ENCODE data around the gene CBX7. TPM values are rescaled to one million over a fixed set of nuclear protein-coding genes. Genes with fewer than 3 reads are reported as not detected.
"Not testable (repeated sequence)": the region's sequence is repeated elsewhere in the genome, so short reads cannot be mapped to it uniquely, and the experiment has no call there.

CBX7 gene
- total RNA-seq, 1 donor from 2014 or later: 13.2 TPM

- TF ChIP-seq CTCF (IDR thresholded peaks at IDR 0.05; ENCODE audit: unreplicated experiment): no peak
- no peaks in the 10 kb centered on the region for H3K27me3 Mint-ChIP-seq (ENCODE audit: low read depth)
- peaks cover 38% of the 10 kb centered on the region for H3K4me1 Mint-ChIP-seq
- no peak for DNase-seq (ENCODE audit: low spot score in 2 of 2, unreplicated experiment in 2 of 2)
- H3K9me3 Mint-ChIP-seq: no peaks in the 10 kb centered on the region
- H3K36me3 Mint-ChIP-seq: no peaks in the 10 kb centered on the region
- peak overlapping the region; percentile 99 for H3K27ac Mint-ChIP-seq
- H3K4me3 Mint-ChIP-seq: no peak overlapping the region
Measured at GRCh38 chr22:39173050-39173706, 20.7 kb upstream of the CBX7 start.

GRCh38 chr22:39172265-39173049 lies 20.0 kb upstream of the CBX7 start:
- not testable (repeated sequence) for H3K4me3 Mint-ChIP-seq; H3K9me3 Mint-ChIP-seq; DNase-seq (ENCODE audit: low spot score in 2 of 2, unreplicated experiment in 2 of 2); H3K36me3 Mint-ChIP-seq; H3K27me3 Mint-ChIP-seq (ENCODE audit: low read depth)
- Mint-ChIP-seq H3K4me1 (peaks cover 38% of the 10 kb centered on the region), H3K27ac (peak overlapping the region; percentile 99)

- no peak for TF ChIP-seq CTCF (IDR thresholded peaks at IDR 0.05; ENCODE audit: unreplicated experiment)
- H3K4me1 Mint-ChIP-seq: peaks cover 38% of the 10 kb centered on the region
- H3K36me3 Mint-ChIP-seq: no peaks in the 10 kb centered on the region
- no peak overlapping the region for H3K27ac Mint-ChIP-seq
- H3K27me3 Mint-ChIP-seq (ENCODE audit: low read depth): no peaks in the 10 kb centered on the region
- no peaks in the 10 kb centered on the region for H3K9me3 Mint-ChIP-seq
- DNase-seq (ENCODE audit: low spot score in 2 of 2, unreplicated experiment in 2 of 2): no peak
- H3K4me3 Mint-ChIP-seq: no peak overlapping the region
Measured at GRCh38 chr22:39171623-39172264, 19.3 kb upstream of the CBX7 start.

- H3K9me3 Mint-ChIP-seq: no peaks in the 10 kb centered on the region
- no peaks in the 10 kb centered on the region for H3K27me3 Mint-ChIP-seq (ENCODE audit: low read depth)
- H3K4me1 Mint-ChIP-seq: peaks cover 34% of the 10 kb centered on the region
- DNase-seq (ENCODE audit: low spot score in 2 of 2, unreplicated experiment in 2 of 2): peak; percentile 77 to 95
- peak; percentile 98 for TF ChIP-seq CTCF (IDR thresholded peaks at IDR 0.05; ENCODE audit: unreplicated experiment)
- H3K27ac Mint-ChIP-seq: peak overlapping the region; percentile 71
- no peaks in the 10 kb centered on the region for H3K36me3 Mint-ChIP-seq
- no peak overlapping the region for H3K4me3 Mint-ChIP-seq
Measured at GRCh38 chr22:39170825-39171622, 18.5 kb upstream of the CBX7 start.

- no peak overlapping the region for H3K27ac Mint-ChIP-seq
- H3K27me3 Mint-ChIP-seq (ENCODE audit: low read depth): no peaks in the 10 kb centered on the region
- no peak for TF ChIP-seq CTCF (IDR thresholded peaks at IDR 0.05; ENCODE audit: unreplicated experiment)
- H3K4me3 Mint-ChIP-seq: no peak overlapping the region
- no peaks in the 10 kb centered on the region for H3K36me3 Mint-ChIP-seq
- H3K9me3 Mint-ChIP-seq: no peaks in the 10 kb centered on the region
- no peak for DNase-seq (ENCODE audit: low spot score in 2 of 2, unreplicated experiment in 2 of 2)
- H3K4me1 Mint-ChIP-seq: peaks cover 26% of the 10 kb centered on the region
Measured at GRCh38 chr22:39169797-39170466, 17.5 kb upstream of the CBX7 start.
